OCI-LY3 (cell line): ENCODE measurements around the gene PATL2.
"Not testable (repeated sequence)": the region's sequence is repeated elsewhere in the genome, so short reads cannot be mapped to it uniquely, and the experiment has no call there.

Experiments used
- H2AFZ ChIP-seq: fragments of 200-600, 300-600 bp; shearing (Covaris generic); 2 replicates; pipeline ENCODE4 v1.6.0; 2014; ENCODE audit warnings: antibody characterized with exemption, low read depth, low read length
- H3K27ac ChIP-seq: fragments of 200-600, 300-600 bp; sonication (generic); 2 replicates; pipeline ENCODE4 v1.5.1; 2014; ENCODE audit warnings: mild to moderate bottlenecking, low read length, moderate library complexity, mixed read lengths
- H3K27me3 ChIP-seq: fragments of 200-600, 300-600 bp; sonication (generic); 2 replicates; pipeline ENCODE4 v1.6.1; 2014; ENCODE audit warnings: low read depth, low read length, mixed read lengths
- H3K36me3 ChIP-seq: fragments of 200-600, 300-600 bp; sonication (generic); replicated peaks from 2 replicates; pipeline ENCODE3; 2014; ENCODE audit warnings: low read depth, low read length, mixed read lengths
- H3K4me1 ChIP-seq: fragments of 300-600, 200-600 bp; sonication (generic); 2 replicates; pipeline ENCODE4 v1.6.1; 2014; ENCODE audit warnings: low read length, mixed read lengths
- H3K4me2 ChIP-seq: fragments of 200-600, 300-600 bp; sonication (generic); 2 replicates; pipeline ENCODE4 v1.6.1; 2014; ENCODE audit warnings: low read length, mixed read lengths
- H3K4me3 ChIP-seq: fragments of 300-600, 200-600 bp; sonication (generic); 2 replicates; pipeline ENCODE4 v1.5.1; 2014; ENCODE audit warnings: antibody characterized with exemption, mild to moderate bottlenecking, low read length, moderate library complexity
- H3K79me2 ChIP-seq: fragments of 300-600, 200-600 bp; shearing (Covaris generic); 2 replicates; pipeline ENCODE4 v1.6.1; 2014; ENCODE audit warnings: mild to moderate bottlenecking, low read length, mixed read lengths
- H3K9ac ChIP-seq: fragments of 300-600, 200-600 bp; shearing (Covaris generic); 2 replicates; pipeline ENCODE4 v1.6.0; 2014; ENCODE audit warnings: mild to moderate bottlenecking, low read length, moderate library complexity
- H3K9me3 ChIP-seq: fragments of 200-600, 300-600 bp; shearing (Covaris generic); 2 replicates; pipeline ENCODE4 v1.6.1; 2014; ENCODE audit warnings: low read length, mixed read lengths; ENCODE audit not compliant: insufficient read depth
- H4K20me1 ChIP-seq: fragments of 200-600, 300-600 bp; sonication (generic); 2 replicates; pipeline ENCODE4 v1.6.1; 2016; ENCODE audit warnings: low read length, mixed read lengths; ENCODE audit not compliant: insufficient read depth
- CTCF ChIP-seq: fragments of 200-600, 300-600 bp; sonication (generic); IDR thresholded peaks from 2 replicates; pipeline ENCODE4 v1.5.1; 2014; ENCODE audit warnings: antibody characterized with exemption, low read length, low read depth
- EZH2phosphoT487 ChIP-seq: fragments of 200-600 bp; shearing (Covaris generic); IDR thresholded peaks from 2 replicates; pipeline ENCODE4 v1.6.1; 2018; ENCODE audit warnings: antibody characterized with exemption, mixed run types, low read depth

PATL2 gene

GRCh38 chr15:44728576-44729407 lies 17.7 kb upstream of the PATL2 start:
- Histone ChIP-seq H3K27ac (peak overlapping the region; percentile 98), H3K36me3 (peaks cover 14% of the 10 kb centered on the region), H3K4me3 (peak overlapping the region; percentile 86), H3K4me1 (peaks cover 54% of the 10 kb centered on the region), H3K27me3 (no peaks in the 10 kb centered on the region), H4K20me1 (no peaks in the 10 kb centered on the region), H2AFZ (no peak overlapping the region), H3K9me3 (no peaks in the 10 kb centered on the region), H3K4me2 (peak overlapping the region; percentile 88), H3K9ac (peak overlapping the region; percentile 96), H3K79me2 (peaks cover 52% of the 10 kb centered on the region)
- TF ChIP-seq CTCF = no peak
- no peak for TF ChIP-seq EZH2phosphoT487

GRCh38 chr15:44728232-44728575 lies 17.1 kb upstream of the PATL2 start:
- H3K27ac ChIP-seq = peak overlapping the region; percentile 98
- not testable (repeated sequence) for H3K9me3 ChIP-seq, H2AFZ ChIP-seq, H3K27me3 ChIP-seq, H4K20me1 ChIP-seq
- peaks cover 58% of the 10 kb centered on the region for H3K4me1 ChIP-seq
- H3K9ac ChIP-seq = peak overlapping the region; percentile 90; the same call in 1 of the 2 replicates
- H3K36me3 ChIP-seq = peaks cover 14% of the 10 kb centered on the region
- peak overlapping the region; percentile 72 for H3K4me3 ChIP-seq
- H3K79me2 ChIP-seq = peaks cover 55% of the 10 kb centered on the region
- peak overlapping the region; percentile 88 for H3K4me2 ChIP-seq

GRCh38 chr15:44727485-44728231 lies 16.5 kb upstream of the PATL2 start:
- Histone ChIP-seq H3K4me1 (peaks cover 60% of the 10 kb centered on the region), H3K27ac (peak overlapping the region; percentile 98), H2AFZ (no peak overlapping the region)

More at GRCh38 chr15:44727485-44728231, 16.5 kb upstream of the PATL2 start:
- no peaks in the 10 kb centered on the region for H3K27me3 ChIP-seq
- H3K36me3 ChIP-seq = peaks cover 14% of the 10 kb centered on the region
- TF ChIP-seq EZH2phosphoT487 (no peak), CTCF (no peak)
- peaks cover 55% of the 10 kb centered on the region for H3K79me2 ChIP-seq
- no peaks in the 10 kb centered on the region for H4K20me1 ChIP-seq
- H3K4me3 ChIP-seq = peak overlapping the region; percentile 72
- H3K4me2 ChIP-seq = peak overlapping the region; percentile 88
- no peaks in the 10 kb centered on the region for H3K9me3 ChIP-seq
- peak overlapping the region; percentile 90 for H3K9ac ChIP-seq
